Smooth muscle cell (in vitro differentiated cells): Measurements from ENCODE around the gene CCDC15. TPM values are rescaled to one million over a fixed set of nuclear protein-coding genes. Genes with fewer than 3 reads are reported as not detected.

Experiments used
- DNase-seq: peaks from one replicate; lab custom pipeline; 2025; ENCODE audit not compliant: unreplicated experiment; lab: John Stamatoyannopoulos, UW
- H2AFZ ChIP-seq: fragments of 200-600 bp; sonication (generic); 2 replicates; pipeline ENCODE4 v1.6.0; 2016; ENCODE audit warnings: antibody characterized with exemption, low read depth, mild to moderate bottlenecking
- H3F3A ChIP-seq: fragments of 200-600 bp; sonication (generic); 2 replicates; pipeline ENCODE4 v1.6.0; 2017; ENCODE audit warnings: antibody characterized with exemption, low read depth
- H3K27ac ChIP-seq: fragments of 200-600 bp; sonication (generic); 2 replicates; pipeline ENCODE4 v1.5.1; 2016; ENCODE audit warnings: low read depth, mild to moderate bottlenecking
- H3K27me3 ChIP-seq: fragments of 200-600 bp; sonication (generic); 2 replicates; pipeline ENCODE4 v1.6.1; 2016; ENCODE audit warnings: low read depth, mild to moderate bottlenecking
- H3K36me3 ChIP-seq: fragments of 200-600 bp; sonication (generic); 2 replicates; pipeline ENCODE4 v1.5.1; 2016; ENCODE audit warnings: low read depth
- H3K4me1 ChIP-seq: fragments of 200-600 bp; sonication (generic); 2 replicates; pipeline ENCODE4 v1.5.1; 2016; ENCODE audit warnings: low read depth
- H3K4me2 ChIP-seq: fragments of 200-600 bp; sonication (generic); 2 replicates; pipeline ENCODE4 v1.6.0; 2016; ENCODE audit warnings: mild to moderate bottlenecking
- H3K4me3 ChIP-seq: fragments of 200-600 bp; sonication (generic); 2 replicates; pipeline ENCODE4 v1.5.1; 2016; ENCODE audit warnings: mild to moderate bottlenecking
- H3K79me2 ChIP-seq: fragments of 200-600 bp; sonication (generic); 2 replicates; pipeline ENCODE4 v1.6.0; 2016; ENCODE audit warnings: low read depth, mild to moderate bottlenecking
- H3K9ac ChIP-seq: fragments of 200-600 bp; sonication (generic); 2 replicates; pipeline ENCODE4 v1.6.0; 2016; ENCODE audit warnings: low read depth
- H3K9me3 ChIP-seq: fragments of 200-600 bp; sonication (generic); replicated peaks from 2 replicates; pipeline ENCODE4 v1.5.1; 2016; ENCODE audit warnings: low read depth
- H4K20me1 ChIP-seq: fragments of 200-600 bp; sonication (generic); 2 replicates; pipeline ENCODE4 v1.6.0; 2016; ENCODE audit warnings: low read depth
- WGBS: methylation state at CpG from one replicate; pipeline ENCODE4 v1.1.7; 2016; ENCODE audit warnings: low lambda C conversion rate; 5-methylcytosine and 5-hydroxymethylcytosine counted together
- polyA plus RNA-seq: library from polyadenylated mRNA; unstranded; fragments of >200 nt; fragmentation: Nextera tagmentation; extraction: Ambion mirVana; gene quantifications from 2 replicates; pipeline ENCODE4 v1.2.1, GENCODE V29; 2016
- total RNA-seq: library from RNA; depleted of rRNA; stranded (reverse); fragments of >200 nt; gene quantifications from 2 replicates; pipeline ENCODE4 v1.2.3, GENCODE V29; 2014
- TF ChIP-seq, protein P1 (sequence below): fragments of 200-600 bp; sonication (generic); IDR thresholded peaks from 2 replicates; pipeline ENCODE4 v1.5.1; 2017; ENCODE audit warnings: borderline replicate concordance, mild to moderate bottlenecking, antibody characterized with exemption; ENCODE audit not compliant: insufficient read depth, poor library complexity, severe bottlenecking

The CCDC15 gene
- total and polyA plus RNA-seq, 2 experiments from 2014 or later, result 1.9 to 4.0 TPM

DNA sequence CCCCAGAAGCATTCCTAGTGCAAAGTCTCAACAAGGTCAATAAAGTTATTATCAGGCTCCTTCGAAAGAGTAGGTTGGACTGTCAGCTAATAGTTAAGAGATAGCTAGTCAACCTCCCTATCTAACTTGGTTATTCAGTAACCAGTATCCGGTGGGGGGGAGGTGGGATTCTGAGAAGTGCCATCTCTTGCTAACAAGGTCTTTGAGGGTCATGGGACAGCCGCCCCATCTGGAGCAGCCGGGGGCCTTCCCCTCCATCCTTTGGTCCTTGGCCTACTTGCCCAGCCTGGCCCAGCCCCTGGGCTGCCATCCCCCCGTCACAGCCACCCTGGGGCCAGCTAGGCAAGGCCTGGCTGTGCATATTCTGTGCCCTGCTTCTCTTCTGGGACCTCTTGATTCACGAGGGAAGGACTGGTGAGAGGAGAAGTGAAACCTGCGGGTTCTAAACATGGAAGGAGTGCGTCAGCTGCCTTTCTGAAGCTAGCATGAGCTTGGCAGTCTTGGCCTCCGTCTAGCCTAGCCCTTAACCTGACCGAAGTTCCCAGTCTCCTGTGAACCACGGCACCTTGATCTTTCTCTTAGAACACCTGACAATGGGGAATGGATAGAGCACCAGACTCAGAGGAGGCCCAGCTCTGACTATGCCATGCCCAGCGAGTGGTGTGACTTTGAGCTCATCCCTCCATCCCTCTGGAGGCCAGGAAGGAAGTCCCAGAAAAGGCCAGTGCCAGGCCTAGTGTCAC, 118.4 kb downstream of the CCDC15 start:
- no peak overlapping the region for H3K9ac ChIP-seq
- no peaks in the 10 kb centered on the region for H4K20me1 ChIP-seq
- H3K27ac ChIP-seq, result no peak overlapping the region
- H2AFZ ChIP-seq, result no peak overlapping the region
- H3K36me3 ChIP-seq, result no peaks in the 10 kb centered on the region
- no peaks in the 10 kb centered on the region for H3K27me3 ChIP-seq
- no peak for DNase-seq
- no peaks in the 10 kb centered on the region for H3F3A ChIP-seq
- H3K4me3 ChIP-seq, result no peak overlapping the region
- TF ChIP-seq, protein P1, sequence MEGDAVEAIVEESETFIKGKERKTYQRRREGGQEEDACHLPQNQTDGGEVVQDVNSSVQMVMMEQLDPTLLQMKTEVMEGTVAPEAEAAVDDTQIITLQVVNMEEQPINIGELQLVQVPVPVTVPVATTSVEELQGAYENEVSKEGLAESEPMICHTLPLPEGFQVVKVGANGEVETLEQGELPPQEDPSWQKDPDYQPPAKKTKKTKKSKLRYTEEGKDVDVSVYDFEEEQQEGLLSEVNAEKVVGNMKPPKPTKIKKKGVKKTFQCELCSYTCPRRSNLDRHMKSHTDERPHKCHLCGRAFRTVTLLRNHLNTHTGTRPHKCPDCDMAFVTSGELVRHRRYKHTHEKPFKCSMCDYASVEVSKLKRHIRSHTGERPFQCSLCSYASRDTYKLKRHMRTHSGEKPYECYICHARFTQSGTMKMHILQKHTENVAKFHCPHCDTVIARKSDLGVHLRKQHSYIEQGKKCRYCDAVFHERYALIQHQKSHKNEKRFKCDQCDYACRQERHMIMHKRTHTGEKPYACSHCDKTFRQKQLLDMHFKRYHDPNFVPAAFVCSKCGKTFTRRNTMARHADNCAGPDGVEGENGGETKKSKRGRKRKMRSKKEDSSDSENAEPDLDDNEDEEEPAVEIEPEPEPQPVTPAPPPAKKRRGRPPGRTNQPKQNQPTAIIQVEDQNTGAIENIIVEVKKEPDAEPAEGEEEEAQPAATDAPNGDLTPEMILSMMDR, result no peak
- no peaks in the 10 kb centered on the region for H3K9me3 ChIP-seq
- H3K4me2 ChIP-seq, result no peak overlapping the region
- H3K79me2 ChIP-seq, result no peaks in the 10 kb centered on the region
- H3K4me1 ChIP-seq, result peaks cover 8% of the 10 kb centered on the region
- WGBS, result 92% methylated on average over 12 of the region's 12 CpGs

DNA sequence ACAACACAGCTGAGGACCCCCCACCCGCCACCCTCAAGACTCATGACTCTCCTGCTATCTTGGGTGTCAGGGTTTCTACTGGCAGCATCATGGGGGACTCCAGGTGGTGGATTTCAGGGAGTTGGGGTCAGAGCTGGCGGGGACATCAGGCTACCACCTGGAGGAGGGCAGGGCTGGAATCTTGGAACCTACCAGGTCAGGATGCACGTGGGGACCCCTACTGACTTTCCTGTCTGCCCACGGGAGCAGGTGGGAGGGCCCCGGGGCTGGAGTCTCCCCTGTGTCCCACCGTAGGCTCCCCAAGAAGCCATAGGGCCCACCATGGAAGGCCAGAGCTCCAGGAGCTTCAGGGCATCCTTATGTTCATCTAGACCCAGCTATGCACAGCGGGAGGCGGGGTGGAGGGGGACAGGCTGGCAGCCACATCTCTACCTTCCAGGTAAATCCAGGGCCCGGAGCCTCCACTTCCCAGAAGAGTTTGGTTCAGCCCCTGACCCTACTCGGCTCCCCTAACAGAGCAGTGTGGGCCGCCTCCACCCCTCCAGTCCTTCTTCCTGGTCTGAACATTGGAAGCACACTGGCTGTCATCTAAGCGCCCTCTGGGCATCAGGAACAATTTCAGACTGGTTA, 119.1 kb downstream of the CCDC15 start:
- Histone ChIP-seq H3K27me3 (no peaks in the 10 kb centered on the region), H3K9me3 (no peaks in the 10 kb centered on the region), H3K36me3 (no peaks in the 10 kb centered on the region), H3F3A (no peaks in the 10 kb centered on the region), H4K20me1 (no peaks in the 10 kb centered on the region), H3K9ac (no peak overlapping the region), H3K79me2 (no peaks in the 10 kb centered on the region), H3K4me2 (no peak overlapping the region), H2AFZ (no peak overlapping the region), H3K4me1 (peaks cover 8% of the 10 kb centered on the region), H3K4me3 (no peak overlapping the region), H3K27ac (no peak overlapping the region)
- no peak for DNase-seq
- TF ChIP-seq, protein P1, result no peak
- 96% methylated on average over 12 of the region's 12 CpGs for WGBS

DNA sequence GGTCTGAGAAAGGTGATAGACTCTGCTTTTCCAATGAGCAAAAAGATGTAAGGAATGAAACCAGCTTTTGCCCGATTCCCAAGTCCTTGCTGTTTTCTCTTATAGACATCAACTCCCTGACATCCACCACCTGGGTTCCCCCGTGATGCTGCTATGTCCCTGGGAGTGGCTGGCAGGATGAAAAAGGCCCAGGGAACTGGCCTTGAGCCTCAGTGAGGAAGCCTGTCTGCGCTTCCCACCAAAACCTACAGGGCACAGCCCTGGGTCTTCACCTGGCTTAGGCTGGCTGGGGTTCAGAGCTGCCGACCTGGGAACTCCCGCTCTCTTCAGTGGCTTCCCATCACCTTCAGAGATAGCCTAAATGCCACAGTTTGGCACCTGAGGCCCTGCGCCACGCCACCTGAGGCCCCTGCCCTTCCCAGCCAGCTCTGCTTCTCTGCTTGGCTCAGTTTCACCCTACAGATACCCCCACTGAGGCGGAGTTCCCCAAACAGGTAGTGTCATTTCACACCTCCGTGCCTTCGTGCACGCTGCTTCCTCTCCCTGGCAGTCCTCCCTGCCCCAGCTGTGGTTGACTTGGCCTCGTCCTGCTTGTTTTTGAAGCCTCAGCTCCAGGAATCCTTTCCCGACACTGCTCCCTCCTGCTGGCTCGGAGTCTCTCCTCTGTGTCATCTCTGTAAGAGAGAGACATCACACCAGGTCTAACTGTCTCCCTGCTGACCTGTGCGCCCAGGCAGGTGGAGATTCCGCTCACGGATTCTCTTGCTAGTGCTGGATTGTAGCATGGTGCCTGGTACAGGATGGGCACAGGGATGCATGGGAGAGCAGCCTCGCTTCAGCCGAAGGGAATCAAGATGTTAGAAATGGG, 119.8 kb downstream of the CCDC15 start:
- Histone ChIP-seq H3F3A (no peaks in the 10 kb centered on the region), H3K9me3 (no peaks in the 10 kb centered on the region), H3K27ac (no peak overlapping the region), H3K4me1 (peaks cover 8% of the 10 kb centered on the region), H4K20me1 (no peaks in the 10 kb centered on the region), H3K4me2 (no peak overlapping the region), H3K4me3 (no peak overlapping the region), H3K27me3 (no peaks in the 10 kb centered on the region), H3K9ac (no peak overlapping the region), H3K36me3 (no peaks in the 10 kb centered on the region), H3K79me2 (no peaks in the 10 kb centered on the region), H2AFZ (no peak overlapping the region)
- DNase-seq, result no peak
- TF ChIP-seq, protein P1, result no peak
- WGBS, result 88% methylated on average over 19 of the region's 19 CpGs
